ENCODE data around the gene TPM2. TPM values are rescaled to one million over a fixed set of nuclear protein-coding genes. Genes with fewer than 3 reads are reported as not detected.

Gene TPM2
- total and polyA plus RNA-seq, 9 of the 15 experiments (the other 6 are each of a cell fraction or from before 2014, with no cell fraction given) = 0.28 to 16.1 (median 4.5) TPM

GRCh38 chr9:35728041-35728971, 38.6 kb upstream of the TPM2 start (continued):
- TF ChIP-seq, protein P1, sequence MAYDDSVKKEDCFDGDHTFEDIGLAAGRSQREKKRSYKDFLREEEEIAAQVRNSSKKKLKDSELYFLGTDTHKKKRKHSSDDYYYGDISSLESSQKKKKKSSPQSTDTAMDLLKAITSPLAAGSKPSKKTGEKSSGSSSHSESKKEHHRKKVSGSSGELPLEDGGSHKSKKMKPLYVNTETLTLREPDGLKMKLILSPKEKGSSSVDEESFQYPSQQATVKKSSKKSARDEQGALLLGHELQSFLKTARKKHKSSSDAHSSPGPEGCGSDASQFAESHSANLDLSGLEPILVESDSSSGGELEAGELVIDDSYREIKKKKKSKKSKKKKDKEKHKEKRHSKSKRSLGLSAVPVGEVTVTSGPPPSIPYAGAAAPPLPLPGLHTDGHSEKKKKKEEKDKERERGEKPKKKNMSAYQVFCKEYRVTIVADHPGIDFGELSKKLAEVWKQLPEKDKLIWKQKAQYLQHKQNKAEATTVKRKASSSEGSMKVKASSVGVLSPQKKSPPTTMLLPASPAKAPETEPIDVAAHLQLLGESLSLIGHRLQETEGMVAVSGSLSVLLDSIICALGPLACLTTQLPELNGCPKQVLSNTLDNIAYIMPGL (CRISPR knock-in tag; IDR thresholded peaks at IDR 0.05) = no peak
- TF ChIP-seq, protein P2, sequence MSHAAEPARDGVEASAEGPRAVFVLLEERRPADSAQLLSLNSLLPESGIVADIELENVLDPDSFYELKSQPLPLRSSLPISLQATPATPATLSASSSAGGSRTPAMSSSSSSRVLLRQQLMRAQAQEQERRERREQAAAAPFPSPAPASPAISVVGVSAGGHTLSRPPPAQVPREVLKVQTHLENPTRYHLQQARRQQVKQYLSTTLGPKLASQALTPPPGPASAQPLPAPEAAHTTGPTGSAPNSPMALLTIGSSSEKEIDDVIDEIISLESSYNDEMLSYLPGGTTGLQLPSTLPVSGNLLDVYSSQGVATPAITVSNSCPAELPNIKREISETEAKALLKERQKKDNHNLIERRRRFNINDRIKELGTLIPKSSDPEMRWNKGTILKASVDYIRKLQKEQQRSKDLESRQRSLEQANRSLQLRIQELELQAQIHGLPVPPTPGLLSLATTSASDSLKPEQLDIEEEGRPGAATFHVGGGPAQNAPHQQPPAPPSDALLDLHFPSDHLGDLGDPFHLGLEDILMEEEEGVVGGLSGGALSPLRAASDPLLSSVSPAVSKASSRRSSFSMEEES (CRISPR knock-in tag; IDR thresholded peaks at IDR 0.05) = no peak
- TF ChIP-seq CREB1 (IDR thresholded peaks at IDR 0.05) (no peak; the same call in 1 of the 2 replicates), CREB1 (CRISPR knock-in tag; IDR thresholded peaks at IDR 0.05) (no peak), RFX7 (CRISPR knock-in tag; IDR thresholded peaks at IDR 0.05) (no peak), CHD7 (IDR thresholded peaks at IDR 0.05; ENCODE audit: low read depth, low read length) (no peak)
